ENCODE results near the gene PRM1. TPM values are rescaled to one million over a fixed set of nuclear protein-coding genes. Genes with fewer than 3 reads are reported as not detected.
"Not testable (repeated sequence)": the region's sequence is repeated elsewhere in the genome, so short reads cannot be mapped to it uniquely, and the experiment has no call there.

The PRM1 gene
- polyA plus RNA-seq, 6 donors from 2014 or later, result not detected

DNA sequence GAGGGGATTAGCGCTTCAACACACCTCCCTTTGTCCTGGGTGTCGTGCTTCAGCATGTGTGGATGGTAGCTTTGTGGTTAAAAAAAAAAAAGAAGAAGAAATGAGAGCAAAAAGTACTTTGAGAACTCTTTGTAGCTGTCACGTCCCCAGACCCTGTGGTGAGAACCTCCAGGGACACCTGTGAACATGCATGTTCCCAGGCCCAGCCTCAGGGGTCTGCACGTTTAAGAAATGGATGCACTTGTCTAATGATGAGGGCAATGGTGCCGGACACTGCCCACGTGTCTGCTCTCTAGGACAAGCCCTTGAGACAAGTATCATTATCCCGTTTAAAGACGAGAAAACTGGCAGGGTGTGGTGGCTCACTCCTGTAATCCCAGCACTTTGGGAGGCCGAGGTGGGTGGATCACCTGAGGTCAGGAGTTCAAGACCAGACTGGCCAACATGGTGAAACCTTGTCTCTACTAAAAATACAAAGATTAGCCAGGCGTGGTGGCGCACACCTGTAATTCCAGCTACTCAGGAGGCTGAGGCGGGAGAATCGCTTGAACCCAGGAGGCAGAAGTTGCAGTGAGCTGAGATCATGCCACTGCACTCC, 17.9 kb upstream of the PRM1 start:
- not testable (repeated sequence) for H3K27me3 Mint-ChIP-seq; ATAC-seq (ENCODE audit: low read depth in 2 of 2); H3K36me3 Mint-ChIP-seq; H3K9me3 Mint-ChIP-seq
- Mint-ChIP-seq H3K4me1 (peaks cover 38 to 71% (median 55%) of the 10 kb centered on the region in 3 donors), H3K4me3 (peak overlapping the region; percentile 22 to 84 (median 68)), H3K27ac (peak overlapping the region; percentile 55 to 97 (median 90))
- DNase-seq, result peak; percentile 48

- Mint-ChIP-seq H3K4me3 (peak overlapping the region; percentile 59 to 89 (median 82)), H3K27ac (peak overlapping the region; percentile 87 to 97 (median 95)), H3K36me3 (no peaks in the 10 kb centered on the region), H3K9me3 (no peaks in the 10 kb centered on the region), H3K27me3 (no peaks in the 10 kb centered on the region), H3K4me1 (peaks cover 44 to 75% (median 60%) of the 10 kb centered on the region in 3 donors)
- ATAC-seq (ENCODE audit: low read depth in 2 of 2), result no peak
- no peak for DNase-seq
These were observed 17.2 kb upstream of the PRM1 start for GRCh38 chr16:11298143-11298900.

DNA sequence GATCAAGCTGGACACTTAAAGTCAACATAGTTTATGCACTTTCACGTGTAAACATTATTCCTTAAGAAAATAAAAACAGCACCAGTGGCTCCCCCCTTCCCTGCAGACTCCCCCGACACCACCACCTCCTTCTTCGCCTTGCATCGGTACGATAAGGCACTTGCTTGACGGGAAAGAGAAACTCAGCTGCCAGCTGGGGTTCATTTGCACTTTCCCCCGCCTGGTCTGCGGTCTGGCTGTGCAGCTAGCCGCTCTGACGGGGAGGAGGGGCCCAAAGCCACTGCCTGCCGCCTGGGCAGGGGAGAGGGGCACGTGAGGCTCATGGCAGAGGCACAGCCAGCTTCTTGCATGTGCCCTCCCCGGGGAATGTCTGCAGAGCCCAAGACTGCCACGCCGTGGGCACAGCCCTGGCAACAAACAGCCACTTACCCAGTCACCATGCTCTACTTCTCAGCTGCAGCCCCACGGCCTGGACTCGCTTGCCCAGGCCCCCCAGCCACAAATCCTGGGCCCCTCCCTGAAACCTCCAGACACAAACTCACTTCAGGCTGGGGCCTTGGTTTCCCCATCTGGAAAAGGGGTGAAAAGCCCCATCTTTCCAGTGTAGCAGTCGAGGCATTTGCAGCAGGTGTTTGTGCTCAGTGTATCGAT, 16.5 kb upstream of the PRM1 start:
- peak overlapping the region; percentile 59 to 89 (median 82) for H3K4me3 Mint-ChIP-seq
- H3K4me1 Mint-ChIP-seq, result peaks cover 44 to 77% (median 61%) of the 10 kb centered on the region in 3 donors
- no peaks in the 10 kb centered on the region for H3K27me3 Mint-ChIP-seq
- peak; percentile 96 for ATAC-seq (ENCODE audit: low read depth in 2 of 2)
- no peaks in the 10 kb centered on the region for H3K36me3 Mint-ChIP-seq
- no peaks in the 10 kb centered on the region for H3K9me3 Mint-ChIP-seq
- peak; percentile 95 for DNase-seq
- H3K27ac Mint-ChIP-seq, result peak overlapping the region; percentile 26 to 97 (median 95)

DNA sequence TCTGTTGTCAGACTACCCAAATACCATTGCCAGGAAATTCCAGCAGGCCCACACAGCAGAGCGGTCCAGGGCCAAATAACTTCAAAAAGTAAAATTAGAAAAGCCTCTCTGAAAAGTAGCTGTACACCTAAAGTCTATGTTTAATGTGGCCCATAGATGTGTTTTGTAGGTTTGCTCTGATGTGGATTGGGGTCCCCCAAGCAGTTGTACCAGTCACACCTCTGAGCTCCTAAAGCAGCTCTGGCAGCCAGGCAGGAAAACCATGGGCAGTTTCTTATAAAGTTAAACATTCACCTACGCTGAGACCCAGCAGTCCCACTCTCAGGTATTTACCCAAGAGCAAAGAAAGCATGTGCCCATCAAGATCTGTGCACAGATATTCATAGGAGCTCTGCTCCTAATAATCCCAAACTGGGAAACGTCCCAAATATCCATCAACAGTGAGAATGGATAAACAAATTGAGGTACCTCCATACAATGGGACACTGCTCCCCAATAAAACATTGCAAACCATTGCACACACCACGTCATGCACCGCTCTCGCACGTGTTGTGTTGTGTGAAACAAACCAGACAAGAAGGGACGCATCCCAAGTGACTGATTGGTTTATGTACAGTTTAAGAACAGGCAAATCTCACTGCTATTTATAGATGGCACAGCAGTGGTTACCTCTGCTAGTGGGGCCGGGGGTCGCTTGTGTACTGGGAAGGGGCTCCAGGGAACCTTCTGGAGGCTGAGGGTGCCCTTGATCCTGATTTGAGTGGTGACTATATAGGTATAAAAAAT, 15.8 kb upstream of the PRM1 start:
- Mint-ChIP-seq H3K4me1 (peaks cover 40 to 75% (median 61%) of the 10 kb centered on the region in 3 donors), H3K36me3 (no peaks in the 10 kb centered on the region), H3K27me3 (no peaks in the 10 kb centered on the region), H3K9me3 (no peaks in the 10 kb centered on the region), H3K27ac (peak overlapping the region; percentile 36 to 97 (median 95)), H3K4me3 (peak overlapping the region; percentile 59 to 89 (median 82))
- peak in 1 of 2 donors; percentile 10 for ATAC-seq (ENCODE audit: low read depth in 2 of 2)
- peak; percentile 23 for DNase-seq

- DNase-seq (no peak), ATAC-seq (ENCODE audit: low read depth in 2 of 2) (no peak)
- Mint-ChIP-seq H3K27me3 (peaks cover 0 to 4% (median 0%) of the 10 kb centered on the region in 3 donors), H3K4me3 (peak overlapping the region in 5 of 8 donors; percentile 41 to 89 (median 63)), H3K27ac (peak overlapping the region in 5 of 6 donors; percentile 62 to 97 (median 87)), H3K9me3 (no peaks in the 10 kb centered on the region), H3K36me3 (no peaks in the 10 kb centered on the region), H3K4me1 (peaks cover 37 to 80% (median 61%) of the 10 kb centered on the region in 3 donors)
These were observed 15.2 kb upstream of the PRM1 start for GRCh38 chr16:11296351-11296705.

DNA sequence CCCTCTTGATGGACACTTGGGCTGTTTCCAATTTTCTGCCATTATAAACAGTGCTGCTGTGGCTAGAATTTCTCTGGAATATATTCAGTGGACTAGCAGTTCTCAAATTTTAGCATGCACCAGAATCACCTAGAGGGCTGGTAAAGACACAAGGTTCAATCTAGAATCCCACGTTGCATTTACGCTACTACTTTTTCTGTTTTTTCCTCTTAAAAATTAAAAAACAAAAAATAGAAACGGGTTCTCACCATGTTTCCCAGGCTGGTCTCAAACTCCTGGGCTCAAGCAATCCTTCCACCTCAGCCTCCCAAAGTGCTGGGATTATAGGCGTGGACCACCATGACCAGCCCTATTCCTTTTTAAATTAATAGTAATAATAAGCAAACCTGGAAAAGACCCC, 14.5 kb upstream of the PRM1 start:
- H3K9me3 Mint-ChIP-seq, result no peaks in the 10 kb centered on the region
- H3K4me1 Mint-ChIP-seq, result peaks cover 37 to 79% (median 61%) of the 10 kb centered on the region in 3 donors
- DNase-seq (no peak), ATAC-seq (ENCODE audit: low read depth in 2 of 2) (no peak)
- H3K27ac Mint-ChIP-seq, result peak overlapping the region in 1 of 6 donors; percentile 67
- peaks cover 0 to 6% (median 0%) of the 10 kb centered on the region in 3 donors for H3K27me3 Mint-ChIP-seq
- no peaks in the 10 kb centered on the region for H3K36me3 Mint-ChIP-seq
- H3K4me3 Mint-ChIP-seq, result no peak overlapping the region

DNA sequence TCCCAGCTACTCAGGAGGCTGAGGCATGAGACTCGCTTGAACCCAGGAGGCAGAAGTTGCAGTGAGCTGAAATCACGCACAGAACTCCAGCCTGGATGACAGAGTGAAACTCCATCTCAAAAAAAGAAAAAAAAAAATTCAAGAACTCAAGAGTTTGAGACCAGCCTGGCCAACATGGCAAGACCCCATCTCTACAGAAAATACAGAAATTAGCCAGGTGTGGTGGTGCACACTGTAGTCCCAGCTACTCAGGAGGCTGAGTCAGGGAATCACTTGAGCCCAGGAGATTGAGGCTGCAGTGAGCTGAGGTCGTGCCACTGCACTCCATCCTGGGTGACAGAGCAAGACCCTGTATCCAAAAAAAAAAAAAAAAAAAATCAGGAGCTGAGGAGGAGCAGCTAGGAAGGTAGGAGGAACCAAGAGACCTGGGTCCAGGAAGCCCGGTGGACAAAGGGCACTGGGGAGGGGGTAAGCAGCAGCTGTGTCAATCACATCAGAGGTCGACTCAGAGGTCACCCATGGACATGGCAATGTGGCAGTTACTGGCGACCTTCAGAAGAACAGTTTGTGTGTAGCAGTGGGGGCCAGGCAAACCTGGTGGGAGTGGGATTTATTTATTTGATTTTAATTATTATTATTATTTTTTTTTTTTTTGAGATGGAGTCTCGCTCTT, 11.1 kb upstream of the PRM1 start:
- H3K36me3 Mint-ChIP-seq, result no peaks in the 10 kb centered on the region
- H3K9me3 Mint-ChIP-seq, result no peaks in the 10 kb centered on the region
- DNase-seq (no peak), ATAC-seq (ENCODE audit: low read depth in 2 of 2) (no peak)
- H3K4me3 Mint-ChIP-seq, result no peak overlapping the region
- H3K4me1 Mint-ChIP-seq, result peaks cover 25 to 63% (median 51%) of the 10 kb centered on the region in 3 donors
- H3K27me3 Mint-ChIP-seq, result peaks cover 0 to 15% (median 10%) of the 10 kb centered on the region in 3 donors
- peak overlapping the region in 1 of 6 donors; percentile 32 for H3K27ac Mint-ChIP-seq

DNA sequence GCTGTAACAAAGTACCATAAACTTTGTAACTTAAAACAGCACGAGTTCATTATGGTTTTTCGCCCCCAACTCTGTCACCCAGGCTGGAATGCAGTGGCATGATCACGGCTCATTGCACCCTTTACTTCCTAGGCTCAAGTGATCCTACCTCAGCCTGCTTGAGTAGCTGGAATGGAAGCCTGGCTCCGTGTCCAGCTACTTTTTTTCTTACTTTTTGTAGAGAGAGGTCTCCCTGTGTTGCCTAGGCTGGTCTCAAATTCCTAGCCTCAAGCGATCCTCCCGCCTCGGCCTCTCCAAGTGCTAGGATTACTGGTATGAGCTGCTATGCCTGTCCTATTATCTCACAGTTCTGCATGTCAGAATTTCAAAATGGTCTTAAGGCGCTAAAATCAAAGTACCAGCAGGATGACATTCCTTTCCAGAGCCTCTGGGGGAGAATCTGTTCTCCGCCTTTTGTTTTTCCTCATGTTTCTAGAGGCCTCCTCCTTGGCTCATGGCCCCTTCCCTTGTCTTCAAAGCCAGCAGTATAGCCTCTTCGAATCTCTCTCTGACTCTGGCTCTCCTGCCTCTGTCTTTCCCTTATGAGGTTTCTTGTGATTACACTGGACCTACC, 10.1 kb upstream of the PRM1 start:
- Mint-ChIP-seq H3K27me3 (peaks cover 0 to 15% (median 10%) of the 10 kb centered on the region in 3 donors), H3K36me3 (no peaks in the 10 kb centered on the region), H3K27ac (peak overlapping the region in 2 of 6 donors; percentile 32 to 78), H3K9me3 (peaks cover 0 to 3% (median 0%) of the 10 kb centered on the region in 7 donors), H3K4me3 (no peak overlapping the region), H3K4me1 (peaks cover 19 to 62% (median 52%) of the 10 kb centered on the region in 3 donors)
- no peak for ATAC-seq (ENCODE audit: low read depth in 2 of 2)
- DNase-seq, result no peak

DNA sequence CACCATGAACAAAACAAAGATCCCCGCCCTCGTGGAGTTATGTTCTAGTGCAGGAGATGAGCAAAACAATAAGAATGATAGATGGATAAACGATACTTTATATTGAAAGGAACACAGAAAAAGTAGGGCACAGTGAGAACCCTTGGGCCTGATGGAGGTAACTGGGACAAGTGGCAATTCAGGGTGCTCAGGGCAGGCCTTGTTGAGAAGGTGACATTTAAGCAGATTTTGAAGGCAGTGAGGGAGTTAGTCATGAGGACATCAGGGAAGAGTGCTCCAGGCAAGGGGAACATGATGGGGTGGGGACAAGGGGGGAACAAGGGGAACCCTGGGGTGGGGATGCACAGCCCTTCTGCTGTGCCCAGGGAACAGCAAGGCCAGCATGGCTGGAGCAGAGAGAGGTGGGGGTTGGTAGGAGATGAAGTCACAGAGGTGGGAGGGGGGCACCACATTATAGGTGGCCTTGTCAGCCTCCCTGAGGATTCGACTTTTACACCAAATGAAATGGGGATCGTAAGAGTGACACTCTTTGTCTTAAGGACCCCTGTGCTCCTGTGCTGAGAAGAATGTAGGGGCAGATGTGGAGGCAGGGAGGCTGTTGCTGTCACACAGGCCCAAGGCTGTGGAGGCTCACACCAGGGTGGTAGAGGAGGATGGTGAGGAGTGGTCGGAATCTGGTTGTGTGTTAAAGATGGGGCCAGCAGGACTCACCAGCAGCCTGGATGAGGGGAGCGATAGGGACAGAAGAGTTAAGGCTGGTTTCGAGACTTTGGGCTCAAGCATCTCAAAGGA, 9.2 kb upstream of the PRM1 start:
- H3K4me1 Mint-ChIP-seq, result peaks cover 26 to 62% (median 59%) of the 10 kb centered on the region in 3 donors
- H3K9me3 Mint-ChIP-seq, result peaks cover 0 to 6% (median 0%) of the 10 kb centered on the region in 7 donors
- peak overlapping the region in 2 of 6 donors; percentile 35 to 69 for H3K27ac Mint-ChIP-seq
- ATAC-seq (ENCODE audit: low read depth in 2 of 2), result no peak
- no peaks in the 10 kb centered on the region for H3K36me3 Mint-ChIP-seq
- DNase-seq, result no peak
- no peak overlapping the region for H3K4me3 Mint-ChIP-seq
- H3K27me3 Mint-ChIP-seq, result peaks cover 0 to 15% (median 10%) of the 10 kb centered on the region in 3 donors

DNA sequence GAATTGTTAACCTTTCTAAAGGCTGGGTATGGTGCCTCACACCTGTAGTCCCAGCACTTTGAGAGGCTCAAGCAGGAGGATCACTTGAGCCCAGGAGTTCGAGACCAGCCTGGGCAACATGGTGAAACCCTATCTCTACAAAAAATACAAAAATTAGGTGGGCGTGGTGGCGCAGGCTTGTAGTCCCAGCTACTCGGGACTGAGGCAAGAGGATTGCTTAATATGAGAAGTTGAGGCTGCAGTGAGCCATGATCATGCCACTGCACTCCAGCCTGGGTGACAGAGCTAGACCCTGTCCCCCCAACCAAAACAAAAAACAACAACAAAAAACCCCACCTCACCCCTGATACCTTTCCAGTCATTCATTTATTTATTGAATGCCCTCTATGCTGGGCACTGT, 8.6 kb upstream of the PRM1 start:
- Mint-ChIP-seq H3K4me1 (peaks cover 27 to 58% (median 57%) of the 10 kb centered on the region in 3 donors), H3K27me3 (peaks cover 0 to 15% (median 10%) of the 10 kb centered on the region in 3 donors)
- not testable (repeated sequence) for H3K9me3 Mint-ChIP-seq; DNase-seq; H3K36me3 Mint-ChIP-seq; H3K27ac Mint-ChIP-seq; ATAC-seq (ENCODE audit: low read depth in 2 of 2); H3K4me3 Mint-ChIP-seq

DNA sequence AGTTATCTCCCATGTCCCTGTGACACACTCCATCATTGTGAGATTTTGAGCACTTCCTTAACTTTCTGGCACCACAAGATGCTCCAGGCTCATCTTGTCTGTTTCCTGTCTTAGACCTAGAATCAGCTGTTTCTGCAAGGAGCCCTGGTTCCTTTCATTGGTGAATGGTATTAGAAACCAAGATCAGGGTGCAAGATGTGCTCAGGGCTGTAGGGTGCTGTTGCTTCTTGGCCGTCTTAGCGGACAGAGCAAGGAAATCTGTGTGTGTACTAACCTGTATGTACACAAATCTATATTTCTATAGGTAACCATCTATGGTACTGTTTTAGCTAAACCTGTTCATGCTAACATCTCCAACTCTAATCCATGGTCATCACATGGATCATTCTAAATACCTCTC, 8.1 kb upstream of the PRM1 start:
- Mint-ChIP-seq H3K36me3 (no peaks in the 10 kb centered on the region), H3K4me3 (no peak overlapping the region), H3K27me3 (peaks cover 0 to 15% (median 10%) of the 10 kb centered on the region in 3 donors), H3K27ac (no peak overlapping the region), H3K4me1 (peaks cover 27 to 54% (median 52%) of the 10 kb centered on the region in 3 donors), H3K9me3 (peaks cover 0 to 6% (median 0%) of the 10 kb centered on the region in 7 donors)
- no peak for DNase-seq
- ATAC-seq (ENCODE audit: low read depth in 2 of 2), result no peak

All from naive B cell (primary cell).